Fibroblast of upper back skin (primary cell): ENCODE measurements around the gene PARD3.

ENCODE experiments used
- DNase-seq: peaks from one replicate; pipeline ENCODE4 v3.0.0-alpha.2; 2013

The PARD3 gene

DNA sequence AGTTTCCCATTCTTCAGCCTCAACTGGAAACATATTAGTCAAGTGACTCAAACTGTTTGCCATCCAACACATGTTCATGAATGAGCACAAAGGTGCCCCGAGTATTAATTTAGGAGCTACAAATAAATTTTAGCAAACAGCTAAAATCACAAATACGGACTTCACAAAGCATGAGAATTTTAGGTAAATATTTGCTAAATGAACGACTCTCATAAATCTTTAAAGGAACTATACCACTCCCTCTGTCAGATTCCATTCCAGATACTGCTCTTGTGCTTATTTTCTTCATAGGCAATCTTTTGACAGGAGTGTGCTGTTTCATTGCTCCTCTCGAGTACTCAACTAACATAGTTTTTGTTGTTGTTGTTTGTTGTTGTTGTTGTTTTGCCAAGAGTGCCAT lies 330.9 kb downstream of the PARD3 start:
- no peak for DNase-seq

DNA sequence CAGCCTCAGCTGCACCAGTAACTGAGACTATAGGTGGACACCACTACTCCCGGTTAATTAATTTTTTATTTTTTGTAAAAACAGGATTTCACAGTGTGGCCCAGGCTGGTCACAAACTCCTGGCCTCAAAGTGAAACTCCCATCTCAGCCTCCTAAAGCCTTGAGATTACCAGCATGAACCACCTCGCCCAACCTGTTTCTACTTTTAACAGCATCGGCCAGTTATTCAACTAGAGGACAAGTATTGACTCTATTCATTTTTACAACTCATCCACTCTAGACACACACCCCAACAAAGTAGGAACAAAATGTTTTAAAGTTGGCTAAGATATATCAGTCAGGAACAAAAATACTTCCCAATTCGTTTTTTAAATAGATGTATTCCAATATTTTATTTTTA lies 334.8 kb downstream of the PARD3 start:
- DNase-seq, result no peak

DNA sequence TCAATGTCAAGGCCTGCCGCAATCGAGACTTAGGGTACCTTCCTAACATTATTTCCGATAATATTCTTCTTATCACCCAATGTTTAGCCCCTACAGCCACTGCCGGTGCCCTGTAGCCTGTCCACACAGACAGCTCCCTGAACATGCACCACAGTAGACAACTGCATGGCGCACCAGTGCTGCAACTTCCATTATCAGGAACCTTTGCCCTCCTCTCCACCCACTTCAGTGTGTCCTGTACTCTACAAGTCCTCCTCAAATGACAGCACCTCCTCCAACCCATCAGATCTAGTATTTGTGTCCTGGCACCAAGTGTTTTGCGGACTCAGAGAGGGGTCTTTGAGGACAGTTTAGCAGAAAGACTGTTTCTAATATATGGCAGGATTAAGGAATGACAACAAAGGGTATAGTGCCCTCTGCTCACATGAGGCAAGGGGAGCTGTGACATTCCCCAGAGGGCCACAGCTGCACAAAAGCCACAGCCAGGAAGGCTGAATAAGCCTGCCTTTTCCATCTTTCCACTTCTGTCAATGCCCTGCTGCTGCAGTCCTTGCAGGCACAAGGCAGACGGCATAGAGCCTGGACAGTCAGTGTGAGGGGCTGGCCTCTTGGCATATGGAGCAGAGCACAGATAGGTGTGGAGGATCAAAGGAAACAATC lies 335.4 kb downstream of the PARD3 start:
- DNase-seq, result no peak

DNA sequence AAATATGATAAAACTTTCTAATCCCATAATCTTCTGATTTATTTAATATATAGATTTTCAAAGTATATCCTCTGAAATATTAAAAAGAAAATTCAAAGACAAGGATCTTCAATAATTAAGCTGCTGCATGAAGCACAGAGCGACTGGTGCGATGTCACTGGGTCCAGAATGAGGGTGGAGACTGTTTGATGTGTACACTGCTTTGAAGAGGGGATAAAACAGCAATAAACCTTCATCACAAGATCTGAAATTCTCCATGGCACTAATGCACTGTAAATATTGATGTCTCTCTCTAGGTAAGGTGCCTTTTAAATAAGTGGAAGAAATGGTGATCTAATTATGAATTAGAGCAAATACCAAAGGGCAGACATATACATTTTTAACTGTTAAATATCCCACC lies 337.8 kb downstream of the PARD3 start:
- no peak for DNase-seq

DNA sequence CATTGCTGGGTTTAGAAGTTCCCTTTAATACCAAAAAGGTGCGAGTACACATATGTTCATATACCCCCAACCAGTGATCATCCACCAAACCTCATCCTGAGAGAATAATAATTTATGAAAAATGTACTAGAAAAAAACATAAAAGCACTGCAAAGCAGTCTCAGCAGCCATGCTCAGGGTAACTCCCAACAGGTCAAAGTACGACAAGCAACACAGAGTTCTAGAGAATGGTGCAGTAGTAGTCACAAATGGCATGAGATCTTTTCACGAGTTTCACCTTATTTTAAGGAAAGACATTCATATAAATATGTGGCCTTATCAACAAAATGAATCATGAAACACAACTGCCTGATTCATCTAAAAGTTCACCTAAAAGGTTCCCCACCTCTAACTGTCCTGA lies 338.5 kb downstream of the PARD3 start:
- no peak for DNase-seq

DNA sequence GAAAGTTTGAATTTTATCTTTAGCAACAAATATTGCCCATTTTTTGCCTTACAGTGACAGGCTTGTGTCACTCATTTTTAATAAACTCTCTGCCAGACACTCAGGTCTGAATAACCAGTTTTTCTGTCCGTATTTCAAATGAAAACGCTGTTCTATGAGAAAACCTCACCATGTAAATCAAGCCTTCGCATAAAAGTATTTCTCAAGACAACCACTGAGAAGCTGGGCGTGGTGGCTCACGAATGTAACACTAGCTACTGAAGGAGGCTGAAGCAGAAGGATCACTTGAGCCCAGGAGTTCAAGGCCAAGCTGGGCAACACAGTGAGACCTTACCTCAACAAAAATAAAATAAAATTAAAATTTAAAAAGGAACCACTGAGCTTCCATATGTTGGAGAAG lies 339.3 kb downstream of the PARD3 start:
- no peak for DNase-seq

DNA sequence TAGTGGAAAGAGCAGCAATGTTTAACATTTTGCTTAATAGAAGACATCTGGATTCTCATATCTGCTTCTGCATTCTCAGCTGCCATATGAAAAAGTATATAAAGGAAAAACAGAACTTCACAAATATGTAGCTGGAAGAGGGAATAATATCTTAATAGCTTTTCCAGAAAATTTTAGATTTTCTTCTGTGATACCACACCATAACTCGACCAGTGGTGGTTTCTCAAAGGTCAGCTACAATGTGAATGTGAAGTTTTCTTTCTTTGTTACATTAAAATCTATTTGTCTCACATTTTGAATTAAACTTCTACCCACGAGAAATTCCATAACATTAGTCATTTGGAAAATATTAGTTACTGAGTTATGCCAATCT lies 339.8 kb downstream of the PARD3 start:
- peak; percentile 40 for DNase-seq

DNA sequence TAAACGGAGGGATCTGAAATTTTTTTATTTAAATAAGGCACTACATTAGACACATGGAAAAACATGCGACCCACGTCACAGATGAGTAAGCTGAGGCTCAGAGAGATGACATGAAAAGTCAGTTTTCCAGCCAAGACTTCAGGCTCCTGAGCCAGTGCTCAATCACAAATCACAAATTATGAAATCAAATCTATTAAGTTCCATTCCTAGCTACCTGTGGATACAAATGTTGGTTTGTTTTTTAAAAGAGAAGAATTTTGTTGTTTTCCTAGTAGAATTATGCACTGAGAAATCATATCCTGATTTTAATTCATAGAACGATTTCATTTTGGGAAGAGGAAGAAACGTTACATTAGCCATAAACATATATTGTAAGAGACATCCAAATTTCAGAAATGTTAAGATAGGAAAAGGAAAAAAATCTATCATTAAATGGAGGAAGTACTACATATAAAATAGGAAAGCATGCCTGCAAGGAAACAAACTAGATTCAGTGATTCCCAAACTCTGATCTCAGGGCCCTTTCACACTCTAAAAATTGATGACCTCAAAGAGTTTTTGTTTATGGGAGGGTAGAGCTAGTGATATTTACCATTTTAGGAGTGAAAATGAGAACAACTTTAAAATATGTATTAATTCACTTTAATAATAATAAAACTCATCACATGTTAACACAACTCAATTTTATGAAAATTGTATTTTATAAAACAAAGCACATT lies 340.4 kb downstream of the PARD3 start:
- DNase-seq, result no peak

DNA sequence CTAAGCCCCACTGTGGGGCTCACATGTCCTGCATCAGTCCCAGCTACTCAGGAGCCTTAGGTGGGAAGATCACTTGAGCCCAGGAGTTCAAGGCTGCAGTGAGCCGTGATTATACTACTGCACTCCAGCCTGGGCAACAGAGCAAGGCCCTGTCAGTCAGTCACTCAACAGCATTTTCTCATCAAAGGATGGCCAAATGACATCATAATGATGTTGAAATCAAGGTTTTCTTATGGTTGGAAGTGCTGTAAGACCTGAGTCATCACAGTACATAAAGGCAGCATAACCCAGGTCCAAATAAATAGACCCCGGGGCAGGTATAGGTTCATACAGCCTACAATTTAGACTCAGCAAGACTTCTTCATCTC lies 341.1 kb downstream of the PARD3 start:
- DNase-seq, result peak; percentile 48

DNA sequence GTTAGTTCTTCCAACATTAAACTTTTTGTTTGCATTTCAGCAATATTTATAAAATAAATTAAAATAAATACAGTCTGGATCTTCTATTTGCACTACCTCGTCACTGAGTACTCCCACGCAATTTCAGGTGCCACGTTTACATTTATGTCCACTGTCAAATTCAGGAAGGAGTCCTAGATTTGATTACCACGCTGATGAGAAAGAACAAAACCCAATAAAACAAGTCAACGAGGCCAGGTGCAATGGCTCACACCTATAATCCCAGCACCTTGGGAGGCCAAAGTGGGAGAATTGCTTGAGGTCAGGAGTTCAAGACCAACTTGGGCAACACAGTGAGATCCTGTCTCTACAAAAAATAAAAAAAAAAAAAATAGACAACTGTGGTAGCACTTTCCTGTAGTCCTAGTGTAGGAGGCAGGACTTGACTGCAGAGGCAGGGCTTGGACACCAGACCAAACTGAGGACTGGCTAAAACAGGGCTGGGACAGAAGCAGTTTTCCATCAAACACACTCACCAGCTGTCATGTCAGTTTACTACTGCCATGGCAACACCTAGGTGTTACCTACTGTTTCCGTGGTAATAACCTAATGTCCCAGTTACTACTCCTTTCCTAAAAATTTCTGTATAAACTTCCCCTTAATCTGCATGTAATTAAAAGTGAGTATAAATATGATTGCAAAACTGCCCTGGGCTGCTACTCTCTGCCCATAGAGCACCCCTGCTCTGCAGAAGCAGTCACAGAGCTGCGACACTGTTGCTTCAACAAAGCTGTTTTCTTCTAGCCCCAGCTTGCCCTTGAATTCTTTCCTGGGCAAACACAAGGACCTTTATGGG lies 341.7 kb downstream of the PARD3 start:
- DNase-seq, result no peak

DNA sequence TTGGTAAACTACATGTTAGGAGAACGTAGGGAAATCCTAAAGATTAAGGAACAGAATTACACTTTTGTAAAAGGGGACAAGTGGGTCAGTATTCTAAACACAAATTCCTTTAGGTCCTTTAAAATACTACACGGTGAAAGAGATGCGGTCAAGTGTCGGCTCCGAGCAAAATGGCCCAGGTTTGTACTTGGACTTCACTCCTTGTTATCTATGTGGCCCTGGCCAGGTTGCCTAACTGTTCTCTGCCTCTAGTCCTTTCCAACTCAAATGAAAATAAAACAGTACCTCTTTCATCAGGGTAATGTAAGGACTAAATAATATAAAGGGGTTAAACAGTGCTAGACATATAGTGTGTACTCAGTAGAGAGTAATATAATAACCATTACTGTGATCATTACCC lies 344.8 kb downstream of the PARD3 start:
- DNase-seq, result no peak

DNA sequence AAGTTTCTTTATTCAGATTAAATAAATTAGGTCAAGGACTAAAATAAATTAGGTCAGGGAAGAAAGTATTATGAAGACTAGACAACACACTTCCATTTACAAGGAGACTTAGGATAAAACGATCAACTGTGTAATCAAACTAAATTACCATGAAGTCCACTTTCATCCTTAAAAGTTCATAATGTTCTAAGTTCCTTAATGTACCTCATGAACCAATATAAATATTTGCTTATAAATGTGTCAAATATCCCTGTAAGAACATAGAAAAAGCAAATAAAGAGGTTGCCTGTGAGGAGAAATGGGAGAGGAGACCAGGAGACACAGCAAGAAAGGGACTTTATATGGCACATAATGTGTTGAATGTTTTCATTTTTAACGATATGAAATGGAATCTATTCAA lies 345.6 kb downstream of the PARD3 start:
- DNase-seq, result no peak

DNA sequence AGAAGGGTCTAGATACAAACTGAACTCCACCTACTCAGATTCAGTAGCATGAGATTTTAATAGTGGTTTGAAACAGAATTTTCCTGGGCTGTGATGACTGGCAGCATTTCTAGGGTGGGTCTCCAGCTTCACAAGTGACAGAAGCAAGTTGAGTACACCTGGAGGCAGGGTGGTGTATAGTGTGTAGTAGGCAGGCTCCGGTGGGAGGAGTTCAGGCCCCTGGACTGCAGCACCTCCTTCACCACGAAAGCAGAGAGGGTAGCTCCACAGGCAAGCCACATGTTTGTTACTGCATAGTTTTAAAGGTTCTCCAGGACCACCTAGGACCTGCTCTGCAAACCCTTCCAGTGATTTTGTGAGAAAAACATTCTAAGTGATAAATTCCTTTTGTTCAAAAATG lies 347.2 kb downstream of the PARD3 start:
- no peak for DNase-seq

DNA sequence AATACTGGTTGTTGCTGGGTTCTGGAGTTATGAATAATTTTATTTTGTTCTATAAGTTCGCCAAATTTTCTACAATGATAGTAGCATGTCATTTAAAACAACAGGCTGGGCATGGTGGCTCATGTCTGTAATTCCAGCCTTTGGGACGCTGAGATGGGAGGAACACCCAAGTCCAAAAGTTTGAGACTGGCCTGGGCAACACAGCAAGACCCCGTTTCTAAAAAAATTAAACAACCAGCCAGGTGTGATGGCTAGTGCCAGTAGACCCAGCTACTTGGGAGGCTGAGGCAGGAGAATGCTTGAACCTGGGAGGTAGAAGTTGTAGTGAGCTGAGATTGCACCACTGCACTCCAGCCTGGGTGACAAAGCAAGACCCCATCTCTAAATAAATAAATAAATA lies 347.7 kb downstream of the PARD3 start:
- no peak for DNase-seq

DNA sequence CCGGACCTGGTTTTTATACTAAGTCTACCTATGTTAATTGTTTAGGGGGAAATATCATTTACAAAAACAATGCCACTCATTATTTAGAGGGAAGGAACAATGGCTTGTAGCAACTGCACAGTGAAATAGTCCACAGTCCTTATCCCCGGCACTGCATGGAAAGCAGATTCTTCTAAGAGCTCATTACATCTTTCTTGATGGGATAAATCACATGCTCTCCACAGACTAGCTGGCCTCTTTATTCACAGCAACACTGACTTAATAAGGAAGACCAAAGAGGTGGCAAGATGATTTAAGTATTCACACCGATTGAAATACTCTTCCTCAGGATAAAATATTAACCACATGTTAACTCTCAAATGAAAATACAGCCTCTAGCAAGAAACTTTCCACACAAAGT lies 349.4 kb downstream of the PARD3 start:
- DNase-seq, result no peak

DNA sequence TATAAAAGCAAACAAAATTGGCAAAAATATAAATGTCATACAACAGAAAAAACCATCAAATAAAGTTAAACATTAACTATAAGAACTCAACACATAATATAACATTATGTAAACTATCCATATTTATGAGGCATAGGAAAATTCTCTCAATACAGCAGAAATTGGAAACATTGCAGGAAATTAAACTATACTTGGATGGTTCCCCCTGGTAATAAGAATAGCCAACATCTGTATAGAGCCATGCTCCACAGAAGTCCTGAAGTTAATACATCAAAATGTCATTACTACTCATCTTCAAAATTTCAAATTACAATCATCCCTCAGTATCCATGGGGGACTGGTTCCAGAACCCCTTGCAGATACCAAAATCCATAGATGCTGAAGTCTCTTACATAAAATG lies 350.5 kb downstream of the PARD3 start:
- DNase-seq, result no peak

DNA sequence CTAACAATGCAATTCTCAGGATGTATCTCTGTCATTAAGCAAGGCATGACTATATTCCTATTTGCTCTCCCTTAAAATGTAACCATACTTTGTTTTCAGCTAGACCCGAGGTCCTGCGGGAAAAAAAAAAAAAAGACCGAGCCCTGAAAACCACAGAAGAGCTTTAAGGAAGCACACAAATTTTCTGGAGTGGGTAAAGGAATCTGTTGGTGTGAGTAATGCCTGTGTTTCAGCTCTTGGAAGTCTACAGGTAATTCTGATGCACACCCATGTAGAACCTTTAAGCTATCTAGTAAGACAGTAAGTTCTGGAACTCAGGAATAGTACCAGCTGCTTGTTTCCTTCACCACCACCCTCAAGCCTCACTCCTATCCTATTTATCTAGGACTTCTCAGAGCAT lies 351.1 kb downstream of the PARD3 start:
- DNase-seq, result no peak

DNA sequence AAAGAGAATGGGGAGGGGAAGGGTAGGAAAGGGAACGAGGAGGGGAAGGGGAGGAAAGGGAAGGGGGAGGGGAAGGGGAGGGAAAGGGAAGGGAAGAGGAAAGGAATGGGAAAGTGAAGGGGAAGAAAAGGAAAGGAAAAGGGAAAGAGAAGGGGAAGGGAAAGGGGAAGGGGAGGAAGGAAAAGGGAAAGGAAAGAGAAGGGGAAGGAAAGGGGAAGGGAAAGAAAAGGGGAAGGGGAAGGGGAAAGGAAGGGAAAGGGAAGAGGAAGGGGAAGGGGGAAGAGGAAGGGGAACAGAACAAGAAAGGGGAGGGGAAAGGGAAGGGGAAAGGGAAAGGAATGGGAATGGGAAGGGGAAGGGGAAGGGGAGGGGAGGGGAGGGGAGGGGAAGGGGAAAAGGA lies 352.1 kb downstream of the PARD3 start:
- DNase-seq, result no peak

DNA sequence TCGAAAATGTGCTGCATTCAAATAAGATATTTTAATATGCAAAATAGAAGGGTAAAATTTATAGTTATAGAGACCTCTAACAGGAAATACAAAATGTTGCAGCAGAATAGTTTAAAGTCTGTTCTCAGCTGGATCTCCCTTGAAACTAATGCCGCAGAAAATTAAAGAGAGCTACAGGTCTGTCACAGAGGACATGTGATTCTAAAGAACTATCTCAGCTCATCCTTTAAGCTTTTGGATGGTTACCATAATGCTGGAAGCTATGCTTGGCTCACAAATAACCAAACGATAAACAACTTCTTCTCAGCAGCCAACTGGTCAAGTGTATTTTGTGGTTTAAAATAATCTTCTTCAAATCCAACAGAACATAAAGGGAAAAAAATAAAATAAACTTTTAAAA lies 353.0 kb downstream of the PARD3 start:
- no peak for DNase-seq

DNA sequence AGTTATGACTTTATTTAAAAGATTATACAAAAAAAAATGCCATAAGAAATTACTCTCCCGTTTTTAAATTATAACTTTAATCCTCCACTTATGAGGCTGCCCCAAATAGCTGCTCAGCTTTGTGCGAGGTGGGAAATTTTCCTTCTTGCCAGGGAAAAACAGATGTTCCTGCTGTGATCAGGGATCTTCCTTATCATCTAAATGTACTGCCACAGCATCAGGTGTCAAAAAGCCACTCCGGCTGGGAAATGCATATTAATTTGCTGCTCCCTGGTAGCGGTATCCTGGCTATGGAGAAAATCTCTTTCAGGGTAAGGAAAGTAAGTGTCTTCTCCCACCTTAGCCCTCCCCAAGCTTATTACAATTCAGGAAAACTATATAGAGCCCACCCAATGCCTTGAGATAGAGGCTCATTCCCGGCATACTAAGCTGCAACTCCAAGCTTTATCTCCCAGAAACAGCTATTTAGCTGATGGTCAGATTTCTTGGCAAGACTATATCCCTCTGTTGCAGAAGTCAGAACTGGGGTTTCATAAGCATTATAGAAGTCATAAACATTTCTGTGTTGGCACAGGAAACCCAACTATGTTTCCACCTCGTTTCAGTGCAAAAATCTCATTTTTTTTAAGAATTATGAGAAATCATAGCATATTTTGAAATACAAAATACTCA lies 360.4 kb downstream of the PARD3 start:
- DNase-seq, result peak; percentile 21

DNA sequence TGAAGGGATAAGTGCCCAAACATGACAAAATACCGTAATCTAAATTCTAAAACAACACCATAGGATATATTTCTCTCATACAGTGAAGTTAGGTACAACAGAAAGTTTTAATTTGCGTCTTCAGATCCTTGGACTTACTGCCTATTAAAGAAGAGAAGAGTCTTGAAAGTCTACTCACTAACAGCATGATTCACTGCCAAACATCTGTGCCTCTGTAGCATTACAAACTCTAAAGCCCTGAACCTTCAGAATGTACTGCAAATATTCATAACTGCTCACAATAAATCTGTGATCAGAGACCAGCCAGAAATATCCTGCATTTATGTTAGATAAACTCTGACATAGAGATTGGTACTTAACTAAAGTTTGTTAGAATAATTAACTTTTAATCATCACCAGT lies 365.3 kb downstream of the PARD3 start:
- peak; percentile 29 for DNase-seq

DNA sequence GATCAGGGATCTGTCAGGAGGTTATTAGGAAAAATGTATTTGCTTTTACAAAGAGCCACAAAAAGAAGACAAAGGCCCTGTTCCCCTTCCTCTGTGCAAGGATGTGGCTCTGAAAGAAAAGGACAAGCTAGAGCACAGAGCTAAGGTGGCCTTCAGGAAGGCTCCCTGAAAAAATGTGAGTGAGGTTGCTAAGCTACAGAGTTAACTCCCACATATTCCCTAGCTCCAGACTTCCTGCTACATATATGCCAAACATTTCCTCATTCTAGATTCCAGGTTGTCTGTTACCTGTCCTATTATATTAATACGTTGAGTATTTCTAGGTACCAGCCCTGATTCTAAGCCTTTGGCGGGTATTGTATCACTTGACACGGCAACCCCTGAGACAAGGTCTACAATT lies 369.0 kb downstream of the PARD3 start:
- no peak for DNase-seq
